ENCODE measurements around the gene AQP1.

AQP1 gene

DNA sequence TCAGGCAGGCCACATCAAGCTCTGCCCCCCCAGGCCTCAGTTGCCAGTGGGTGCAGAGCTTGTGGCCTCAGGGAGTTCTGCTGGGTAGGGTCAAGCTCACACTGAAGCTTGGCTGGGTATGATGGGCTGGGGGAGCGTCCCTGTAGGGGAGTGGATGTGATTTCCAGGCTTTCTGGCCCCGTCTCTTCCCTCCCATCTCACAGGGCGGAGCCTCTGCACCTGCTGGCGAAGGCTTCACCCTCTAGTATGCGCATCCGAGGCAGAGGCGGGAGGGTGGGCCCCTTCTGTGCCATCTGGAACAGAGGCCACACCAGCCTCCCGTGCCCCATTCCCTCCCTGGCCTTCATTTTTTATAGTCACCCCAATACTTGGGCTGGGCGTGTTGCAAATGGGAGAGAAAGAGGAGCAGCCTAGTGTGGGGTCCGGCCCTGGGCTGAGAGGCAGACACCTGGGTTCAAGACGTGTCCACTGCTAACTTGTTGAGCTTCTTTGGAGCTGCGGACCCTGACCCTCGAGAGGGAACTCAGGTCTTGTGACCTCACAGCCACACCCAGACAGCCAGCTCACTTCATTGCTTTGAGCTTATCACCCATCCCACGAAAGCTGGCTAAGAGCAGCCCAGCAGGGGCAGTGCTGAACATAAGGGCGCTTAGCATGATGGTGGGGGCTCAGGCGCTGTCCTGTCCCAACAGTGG, 2.3 kb downstream of the AQP1 start:
- TF ChIP-seq, protein P1, sequence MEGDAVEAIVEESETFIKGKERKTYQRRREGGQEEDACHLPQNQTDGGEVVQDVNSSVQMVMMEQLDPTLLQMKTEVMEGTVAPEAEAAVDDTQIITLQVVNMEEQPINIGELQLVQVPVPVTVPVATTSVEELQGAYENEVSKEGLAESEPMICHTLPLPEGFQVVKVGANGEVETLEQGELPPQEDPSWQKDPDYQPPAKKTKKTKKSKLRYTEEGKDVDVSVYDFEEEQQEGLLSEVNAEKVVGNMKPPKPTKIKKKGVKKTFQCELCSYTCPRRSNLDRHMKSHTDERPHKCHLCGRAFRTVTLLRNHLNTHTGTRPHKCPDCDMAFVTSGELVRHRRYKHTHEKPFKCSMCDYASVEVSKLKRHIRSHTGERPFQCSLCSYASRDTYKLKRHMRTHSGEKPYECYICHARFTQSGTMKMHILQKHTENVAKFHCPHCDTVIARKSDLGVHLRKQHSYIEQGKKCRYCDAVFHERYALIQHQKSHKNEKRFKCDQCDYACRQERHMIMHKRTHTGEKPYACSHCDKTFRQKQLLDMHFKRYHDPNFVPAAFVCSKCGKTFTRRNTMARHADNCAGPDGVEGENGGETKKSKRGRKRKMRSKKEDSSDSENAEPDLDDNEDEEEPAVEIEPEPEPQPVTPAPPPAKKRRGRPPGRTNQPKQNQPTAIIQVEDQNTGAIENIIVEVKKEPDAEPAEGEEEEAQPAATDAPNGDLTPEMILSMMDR (conservative IDR thresholded peaks at IDR 0.05; ENCODE audit: low read depth, low read length): no peak
- no peak overlapping the region for H3K4me3 ChIP-seq (ENCODE audit: low read depth, low read length)

DNA sequence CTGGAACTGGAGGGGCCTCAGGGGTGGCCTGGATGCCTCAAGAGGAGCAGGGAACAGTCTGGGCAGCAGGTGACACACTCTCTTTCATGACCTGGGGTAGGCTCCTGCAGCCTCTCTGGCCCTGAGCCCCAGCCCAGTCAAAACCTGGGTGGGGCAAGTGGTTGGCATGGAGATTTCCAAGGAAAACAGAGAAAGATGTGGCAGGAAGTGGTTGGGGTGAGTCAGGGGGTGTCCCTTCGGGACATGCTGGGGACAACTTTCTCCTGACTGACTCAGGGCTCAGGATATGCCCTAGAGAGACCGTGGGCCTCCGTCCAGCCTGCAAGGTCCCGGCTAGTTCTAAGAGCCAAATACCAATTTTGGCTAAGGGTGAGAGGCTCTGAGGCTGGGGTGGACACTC, 2.9 kb downstream of the AQP1 start:
- H3K4me3 ChIP-seq (ENCODE audit: low read depth, low read length): no peak overlapping the region
- TF ChIP-seq, protein P1 (conservative IDR thresholded peaks at IDR 0.05; ENCODE audit: low read depth, low read length): no peak
- no peak for DNase-seq (ENCODE audit: low read depth)

More for the DNA sequence above, 2.3 kb downstream of the AQP1 start:
- no peak for DNase-seq (ENCODE audit: low read depth)

DNA sequence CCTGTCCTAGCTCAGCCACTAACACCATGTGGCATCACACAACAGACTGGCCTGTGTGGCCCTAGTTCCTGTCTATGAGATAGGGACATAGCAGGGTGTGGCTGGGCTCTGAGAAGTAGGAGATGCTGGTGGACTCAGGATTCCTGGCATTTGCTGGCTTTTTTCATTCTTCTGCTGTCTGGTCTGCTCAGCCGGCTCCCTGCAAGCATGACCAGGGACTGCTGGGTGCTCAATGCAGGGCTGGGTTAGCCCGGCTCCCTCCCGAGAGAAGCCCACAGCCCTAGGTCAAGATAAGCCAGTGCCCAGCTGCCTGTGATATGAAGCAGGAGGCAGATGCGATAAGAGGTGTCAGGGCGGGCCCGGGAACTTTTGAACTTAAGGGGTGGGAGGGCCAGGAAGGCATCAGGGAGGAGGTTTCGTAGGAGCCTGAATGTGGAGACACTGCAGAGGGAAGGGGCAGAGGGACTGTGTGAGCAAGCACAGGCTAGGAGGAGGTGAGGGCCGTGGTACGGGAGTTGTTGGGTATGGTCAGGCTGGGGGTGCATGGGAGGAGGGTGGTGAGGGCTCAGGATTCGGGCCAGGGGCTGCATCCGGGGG, 3.5 kb downstream of the AQP1 start:
- no peak for DNase-seq (ENCODE audit: low read depth)
- no peak overlapping the region for H3K4me3 ChIP-seq (ENCODE audit: low read depth, low read length)
- TF ChIP-seq, protein P1 (conservative IDR thresholded peaks at IDR 0.05; ENCODE audit: low read depth, low read length): no peak

DNA sequence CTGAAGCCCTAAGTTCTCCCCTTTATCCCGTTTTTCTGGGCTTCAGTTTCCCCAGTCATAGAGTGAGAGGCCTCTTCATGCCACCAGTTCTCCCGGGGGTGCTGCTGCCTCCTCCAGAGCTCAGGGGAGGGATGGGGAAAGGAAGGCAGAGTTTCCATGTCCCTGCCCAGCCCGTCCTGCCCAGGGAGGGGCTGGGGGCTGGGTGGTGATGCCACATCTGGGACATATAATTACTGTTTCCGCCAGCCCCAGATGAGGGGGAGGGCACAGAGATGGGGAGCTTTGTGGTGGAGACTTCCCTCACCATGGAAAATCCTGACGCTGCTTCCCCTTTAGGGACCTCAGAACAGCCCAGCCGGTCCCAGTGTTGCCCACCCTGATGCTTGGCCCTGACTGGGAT, 4.1 kb downstream of the AQP1 start:
- TF ChIP-seq, protein P1 (conservative IDR thresholded peaks at IDR 0.05; ENCODE audit: low read depth, low read length): no peak
- no peak overlapping the region for H3K4me3 ChIP-seq (ENCODE audit: low read depth, low read length)
- DNase-seq (ENCODE audit: low read depth): no peak

DNA sequence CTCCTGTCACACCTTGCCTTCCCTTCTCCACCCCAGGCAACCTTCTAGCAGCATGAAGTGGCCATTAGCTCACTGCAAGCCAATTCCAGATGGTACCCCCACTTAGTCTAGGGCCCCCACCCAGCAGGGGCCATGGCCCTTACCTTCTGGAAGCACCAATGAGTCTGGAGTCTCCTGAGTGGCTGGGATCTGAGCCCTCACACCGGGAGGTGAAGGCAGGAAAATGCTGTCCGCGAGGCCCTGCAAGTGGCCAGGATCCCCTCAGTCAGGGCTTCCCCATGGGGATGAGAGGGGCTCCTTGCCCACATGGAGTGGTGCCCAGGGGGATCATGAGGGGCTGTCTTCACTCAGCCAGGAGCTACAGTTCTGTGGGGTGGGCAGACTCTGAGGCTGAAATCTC, 4.6 kb downstream of the AQP1 start:
- TF ChIP-seq, protein P1 (conservative IDR thresholded peaks at IDR 0.05; ENCODE audit: low read depth, low read length): no peak
- no peak overlapping the region for H3K4me3 ChIP-seq (ENCODE audit: low read depth, low read length)
- DNase-seq (ENCODE audit: low read depth): no peak

DNA sequence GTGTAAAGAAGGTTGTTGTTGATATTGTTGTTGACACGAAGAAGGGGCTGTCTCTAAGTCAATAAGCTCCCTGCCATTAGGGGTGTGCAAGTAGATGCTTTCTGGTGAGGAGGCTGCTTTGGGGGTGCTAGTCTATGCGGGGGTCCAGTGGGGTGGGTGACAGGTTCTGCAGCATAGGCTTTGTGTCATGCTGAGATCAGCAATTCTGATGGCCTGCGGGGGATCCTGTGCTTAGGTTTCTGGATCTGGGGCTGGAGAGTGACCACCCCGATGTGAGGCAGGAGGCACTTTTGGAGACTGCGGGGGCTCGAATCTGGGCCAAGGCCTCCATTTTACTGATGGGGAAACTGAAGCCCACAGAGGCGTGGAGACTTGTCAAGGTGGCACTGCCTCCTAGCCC, 5.1 kb downstream of the AQP1 start:
- TF ChIP-seq, protein P1 (conservative IDR thresholded peaks at IDR 0.05; ENCODE audit: low read depth, low read length): no peak
- H3K4me3 ChIP-seq (ENCODE audit: low read depth, low read length): no peak overlapping the region
- DNase-seq (ENCODE audit: low read depth): no peak
